Natural killer cell (primary cell): ENCODE measurements around the gene CEACAM16. TPM values are rescaled to one million over a fixed set of nuclear protein-coding genes. Genes with fewer than 3 reads are reported as not detected.

Experiments used
- ATAC-seq, 3 donors: fragments of 150-1000 bp in 2 of 3; fragments of 200-7000 bp in 1 of 3; cut with Tn5 transposase; 1 replicate in 1 of 3; 2 replicates in 2 of 3; pipeline ENCODE4 v1.10.0; 2021; ENCODE audit warnings: mild to moderate bottlenecking in 2 of 3, moderate library complexity in 2 of 3
- DNase-seq, 2 donors: peaks; one replicate each; pipeline versions ENCODE4 v3.0.0 to v3.0.0-alpha.2; 2013 to 2021; ENCODE audit warnings: mixed read lengths in 1 of 2
- H3K27ac ChIP-seq: one replicate; pipeline ENCODE4 v1.5.1; 2013; ENCODE audit warnings: mild to moderate bottlenecking, low read length
- H3K27me3 ChIP-seq: one replicate; pipeline ENCODE4 v1.6.1; 2013; ENCODE audit warnings: low read length; ENCODE audit not compliant: control insufficient read depth, insufficient read depth
- H3K36me3 ChIP-seq: one replicate; pipeline ENCODE4 v1.6.1; 2013; ENCODE audit warnings: low read length; ENCODE audit not compliant: control insufficient read depth, insufficient read depth
- H3K4me1 ChIP-seq: one replicate; pipeline ENCODE4 v1.6.1; 2013; ENCODE audit warnings: low read length; ENCODE audit not compliant: control insufficient read depth, insufficient read depth
- H3K4me3 ChIP-seq: one replicate; pipeline ENCODE4 v1.5.1; 2013; ENCODE audit warnings: low read length
- H3K9me3 ChIP-seq: one replicate; pipeline ENCODE4 v1.6.1; 2013; ENCODE audit warnings: low read length; ENCODE audit not compliant: control insufficient read depth, insufficient read depth
- H3K27ac Mint-ChIP-seq, 2 donors: one replicate each; pipeline ENCODE4 v1.8.0; 2022; ENCODE audit warnings: mild to moderate bottlenecking in 2 of 2, mixed read lengths in 2 of 2, moderate library complexity in 1 of 2
- H3K27me3 Mint-ChIP-seq, 2 donors: one replicate each; pipeline ENCODE4 v1.8.0; 2022; ENCODE audit warnings: low read depth in 2 of 2, mixed read lengths in 2 of 2
- H3K36me3 Mint-ChIP-seq: one replicate; pipeline ENCODE4 v1.8.0; 2022; ENCODE audit warnings: mixed read lengths
- H3K4me1 Mint-ChIP-seq, 2 donors: one replicate each; pipeline ENCODE4 v1.8.0; 2022; ENCODE audit warnings: mixed read lengths in 2 of 2
- H3K4me3 Mint-ChIP-seq: one replicate; pipeline ENCODE4 v1.8.0; 2022; ENCODE audit warnings: mild to moderate bottlenecking, moderate library complexity, mixed read lengths
- H3K9me3 Mint-ChIP-seq, 2 donors: one replicate each; pipeline ENCODE4 v1.8.0; 2022; ENCODE audit warnings: mixed read lengths in 2 of 2
- CTCF ChIP-seq: fragments of 200-600 bp; IDR thresholded peaks from one replicate; pipeline ENCODE4 v1.8.0; 2022; ENCODE audit warnings: antibody characterized with exemption
- WGBS: methylation state at CpG from one replicate; pipeline ENCODE4 v1.1.7; 2013; ENCODE audit warnings: missing lambda C conversion rate; ENCODE audit not compliant: insufficient coverage; 5-methylcytosine and 5-hydroxymethylcytosine counted together
- intact Hi-C: fragments of 100-400 bp; cut with micrococcal nuclease; formaldehyde crosslinking; loops from one replicate; pipeline ENCODE4 v1.14.2; 2022
- total RNA-seq, 4 donors: library from RNA; stranded (reverse); fragments of 120-200 nt in 1 of 4; gene quantifications; one replicate each; pipeline versions ENCODE4 v1.2.3 to v1.2.4, GENCODE V29; 2013 to 2022

Gene CEACAM16
- total RNA-seq, 3 donors from 2014 or later (not counting 1 experiment from before 2014, with no cell fraction given), result not detected

GRCh38 chr19:44686896-44687295 lies 12.1 kb upstream of the CEACAM16 start:
- ATAC-seq (no peak), DNase-seq (no peak)
- Histone ChIP-seq H3K27ac (no peak overlapping the region), H3K4me1 (peaks cover 23% of the 10 kb centered on the region), H3K4me3 (no peak overlapping the region), H3K36me3 (no peaks in the 10 kb centered on the region), H3K27me3 (no peaks in the 10 kb centered on the region), H3K9me3 (no peaks in the 10 kb centered on the region)
- Mint-ChIP-seq H3K36me3 (no peaks in the 10 kb centered on the region), H3K9me3 (no peaks in the 10 kb centered on the region), H3K27ac (no peak overlapping the region), H3K4me1 (peaks cover 0 to 19% of the 10 kb centered on the region in 2 donors), H3K4me3 (no peak overlapping the region), H3K27me3 (peaks cover 3 to 6% of the 10 kb centered on the region in 2 donors)
- no peak for TF ChIP-seq CTCF
- intact Hi-C loops, result loop anchor here (5.0 kb wide), 1 partner anchor 265 kb away; no protein-coding TSS in a partner anchor
- 90% methylated on average over 4 of the region's 4 CpGs for WGBS

GRCh38 chr19:44687888-44688287 lies 11.1 kb upstream of the CEACAM16 start:
- 84% methylated on average over 7 of the region's 7 CpGs for WGBS
- no peak overlapping the region for H3K27ac ChIP-seq

GRCh38 chr19:44689290-44690130 lies 9.4 kb upstream of the CEACAM16 start:
- intact Hi-C loops, result loop anchor here (1.0 to 10.0 kb wide), 3 partner anchors 81 to 263 kb away; partner anchors contain the start of gene NECTIN2
- peak; percentile 86 for TF ChIP-seq CTCF
- no peaks in the 10 kb centered on the region for H3K9me3 ChIP-seq
- Mint-ChIP-seq H3K27me3 (peaks cover 3 to 6% of the 10 kb centered on the region in 2 donors), H3K36me3 (no peaks in the 10 kb centered on the region), H3K4me3 (no peak overlapping the region), H3K27ac (peak overlapping the region in 1 of 2 donors; percentile 51), H3K4me1 (peaks cover 0 to 28% of the 10 kb centered on the region in 2 donors), H3K9me3 (no peaks in the 10 kb centered on the region)
- DNase-seq (peak; percentile 69 to 88), ATAC-seq (peak; percentile 49 to 72 (median 71))
- no peak overlapping the region for H3K4me3 ChIP-seq
- 43% methylated on average over 11 of the region's 11 CpGs for WGBS
- no peaks in the 10 kb centered on the region for H3K36me3 ChIP-seq
- H3K27ac ChIP-seq, result no peak overlapping the region
- H3K27me3 ChIP-seq, result no peaks in the 10 kb centered on the region
- H3K4me1 ChIP-seq, result peaks cover 32% of the 10 kb centered on the region

More at GRCh38 chr19:44687888-44688287, 11.1 kb upstream of the CEACAM16 start:
- no peaks in the 10 kb centered on the region for H3K36me3 ChIP-seq
- Mint-ChIP-seq H3K27me3 (peaks cover 3 to 6% of the 10 kb centered on the region in 2 donors), H3K4me3 (no peak overlapping the region), H3K4me1 (peaks cover 0 to 28% of the 10 kb centered on the region in 2 donors), H3K27ac (no peak overlapping the region), H3K9me3 (no peaks in the 10 kb centered on the region), H3K36me3 (no peaks in the 10 kb centered on the region)
- H3K4me3 ChIP-seq, result no peak overlapping the region
- H3K27me3 ChIP-seq, result no peaks in the 10 kb centered on the region
- ATAC-seq (no peak), DNase-seq (no peak)
- H3K4me1 ChIP-seq, result peaks cover 31% of the 10 kb centered on the region
- intact Hi-C loops, result loop anchor here (5.0 kb wide), 1 partner anchor 264 kb away; no protein-coding TSS in a partner anchor
- TF ChIP-seq CTCF, result no peak
- H3K9me3 ChIP-seq, result no peaks in the 10 kb centered on the region
